ENCODE data around the gene MDFI.
"Not testable (repeated sequence)": the region's sequence is repeated elsewhere in the genome, so short reads cannot be mapped to it uniquely, and the experiment has no call there.

The MDFI gene

GRCh38 chr6:41615311-41615710 is 23.0 kb upstream of the MDFI start:
- DNase-seq (ENCODE audit: low read depth, low spot score): no peak
- Histone ChIP-seq H3K27me3 (ENCODE audit: insufficient read depth, insufficient read length) (no peaks in the 10 kb centered on the region), H3K9ac (ENCODE audit: insufficient read length, low read depth) (no peak overlapping the region), H3K9me3 (ENCODE audit: insufficient read depth, low read length) (0 out of 2 replicates have a peak, but pooled peaks cover 6% of the 10 kb centered on the region), H3K4me1 (ENCODE audit: insufficient read depth, insufficient read length) (peaks cover 7% of the 10 kb centered on the region), H3K36me3 (ENCODE audit: insufficient read depth, insufficient read length, low read length) (no peaks in the 10 kb centered on the region), H3K4me3 (ENCODE audit: insufficient read length, low read depth) (no peak overlapping the region)
- TF ChIP-seq YY1 (IDR thresholded peaks at IDR 0.05; ENCODE audit: insufficient read depth, insufficient read length): no peak
- no peak for TF ChIP-seq ZNF274 (IDR thresholded peaks at IDR 0.05; ENCODE audit: low read depth, low read length)
- no peak for TF ChIP-seq SUZ12 (IDR thresholded peaks at IDR 0.05; ENCODE audit: extremely low read depth, insufficient read depth, insufficient read length)

GRCh38 chr6:41618598-41618997 is 19.7 kb upstream of the MDFI start:
- Histone ChIP-seq H3K4me3 (ENCODE audit: insufficient read length, low read depth) (no peak overlapping the region), H3K9me3 (ENCODE audit: insufficient read depth, low read length) (peaks cover 19% of the 10 kb centered on the region), H3K4me1 (ENCODE audit: insufficient read depth, insufficient read length) (peaks cover 7% of the 10 kb centered on the region), H3K27me3 (ENCODE audit: insufficient read depth, insufficient read length) (no peaks in the 10 kb centered on the region), H3K36me3 (ENCODE audit: insufficient read depth, insufficient read length, low read length) (no peaks in the 10 kb centered on the region), H3K9ac (ENCODE audit: insufficient read length, low read depth) (no peak overlapping the region)
- DNase-seq (ENCODE audit: low read depth, low spot score): no peak
- TF ChIP-seq ZNF274 (IDR thresholded peaks at IDR 0.05; ENCODE audit: low read depth, low read length): no peak
- TF ChIP-seq YY1 (IDR thresholded peaks at IDR 0.05; ENCODE audit: insufficient read depth, insufficient read length): no peak
- no peak for TF ChIP-seq SUZ12 (IDR thresholded peaks at IDR 0.05; ENCODE audit: extremely low read depth, insufficient read depth, insufficient read length)

- H3K9ac ChIP-seq (ENCODE audit: insufficient read length, low read depth); H3K4me3 ChIP-seq (ENCODE audit: insufficient read length, low read depth); H3K4me1 ChIP-seq (ENCODE audit: insufficient read depth, insufficient read length); DNase-seq (ENCODE audit: low read depth, low spot score); H3K27me3 ChIP-seq (ENCODE audit: insufficient read depth, insufficient read length); H3K36me3 ChIP-seq (ENCODE audit: insufficient read depth, insufficient read length, low read length): not testable (repeated sequence)
- peaks cover 19% of the 10 kb centered on the region for H3K9me3 ChIP-seq (ENCODE audit: insufficient read depth, low read length)
These were observed 19.1 kb upstream of the MDFI start for GRCh38 chr6:41619193-41619592.

GRCh38 chr6:41621367-41621766 is 16.9 kb upstream of the MDFI start:
- H3K9me3 ChIP-seq (ENCODE audit: insufficient read depth, low read length): peaks cover 13% of the 10 kb centered on the region
- H3K4me3 ChIP-seq (ENCODE audit: insufficient read length, low read depth): no peak overlapping the region
- H3K27me3 ChIP-seq (ENCODE audit: insufficient read depth, insufficient read length): no peaks in the 10 kb centered on the region
- no peaks in the 10 kb centered on the region for H3K36me3 ChIP-seq (ENCODE audit: insufficient read depth, insufficient read length, low read length)
- peaks cover 11% of the 10 kb centered on the region for H3K4me1 ChIP-seq (ENCODE audit: insufficient read depth, insufficient read length)
- no peak for TF ChIP-seq YY1 (IDR thresholded peaks at IDR 0.05; ENCODE audit: insufficient read depth, insufficient read length)
- TF ChIP-seq SUZ12 (IDR thresholded peaks at IDR 0.05; ENCODE audit: extremely low read depth, insufficient read depth, insufficient read length): no peak
- no peak for TF ChIP-seq ZNF274 (IDR thresholded peaks at IDR 0.05; ENCODE audit: low read depth, low read length)
- DNase-seq (ENCODE audit: low read depth, low spot score): no peak
- no peak overlapping the region for H3K9ac ChIP-seq (ENCODE audit: insufficient read length, low read depth)

GRCh38 chr6:41621802-41622201 is 16.5 kb upstream of the MDFI start:
- no peak for DNase-seq (ENCODE audit: low read depth, low spot score)
- no peak for TF ChIP-seq ZNF274 (IDR thresholded peaks at IDR 0.05; ENCODE audit: low read depth, low read length)
- no peak for TF ChIP-seq SUZ12 (IDR thresholded peaks at IDR 0.05; ENCODE audit: extremely low read depth, insufficient read depth, insufficient read length)
- TF ChIP-seq YY1 (IDR thresholded peaks at IDR 0.05; ENCODE audit: insufficient read depth, insufficient read length): no peak
- Histone ChIP-seq H3K27me3 (ENCODE audit: insufficient read depth, insufficient read length) (no peaks in the 10 kb centered on the region), H3K4me1 (ENCODE audit: insufficient read depth, insufficient read length) (peaks cover 11% of the 10 kb centered on the region), H3K9ac (ENCODE audit: insufficient read length, low read depth) (no peak overlapping the region), H3K9me3 (ENCODE audit: insufficient read depth, low read length) (peaks cover 13% of the 10 kb centered on the region), H3K36me3 (ENCODE audit: insufficient read depth, insufficient read length, low read length) (no peaks in the 10 kb centered on the region), H3K4me3 (ENCODE audit: insufficient read length, low read depth) (no peak overlapping the region)

GRCh38 chr6:41622206-41622988 is 15.9 kb upstream of the MDFI start:
- peaks cover 11% of the 10 kb centered on the region for H3K4me1 ChIP-seq (ENCODE audit: insufficient read depth, insufficient read length)
- H3K9ac ChIP-seq (ENCODE audit: insufficient read length, low read depth): peak overlapping the region; percentile 36
- peaks cover 13% of the 10 kb centered on the region for H3K9me3 ChIP-seq (ENCODE audit: insufficient read depth, low read length)
- no peak for TF ChIP-seq SUZ12 (IDR thresholded peaks at IDR 0.05; ENCODE audit: extremely low read depth, insufficient read depth, insufficient read length)
- no peak for TF ChIP-seq YY1 (IDR thresholded peaks at IDR 0.05; ENCODE audit: insufficient read depth, insufficient read length)
- TF ChIP-seq ZNF274 (IDR thresholded peaks at IDR 0.05; ENCODE audit: low read depth, low read length): no peak
- no peaks in the 10 kb centered on the region for H3K27me3 ChIP-seq (ENCODE audit: insufficient read depth, insufficient read length)
- no peaks in the 10 kb centered on the region for H3K36me3 ChIP-seq (ENCODE audit: insufficient read depth, insufficient read length, low read length)
- H3K4me3 ChIP-seq (ENCODE audit: insufficient read length, low read depth): no peak overlapping the region
- peak; percentile 60 for DNase-seq (ENCODE audit: low read depth, low spot score)

GRCh38 chr6:41623330-41623729 is 14.9 kb upstream of the MDFI start:
- peaks cover 13% of the 10 kb centered on the region for H3K9me3 ChIP-seq (ENCODE audit: insufficient read depth, low read length)
- H3K36me3 ChIP-seq (ENCODE audit: insufficient read depth, insufficient read length, low read length): no peaks in the 10 kb centered on the region
- peaks cover 6% of the 10 kb centered on the region for H3K4me1 ChIP-seq (ENCODE audit: insufficient read depth, insufficient read length)
- H3K9ac ChIP-seq (ENCODE audit: insufficient read length, low read depth): no peak overlapping the region
- no peak for DNase-seq (ENCODE audit: low read depth, low spot score)
- no peak overlapping the region for H3K4me3 ChIP-seq (ENCODE audit: insufficient read length, low read depth)
- H3K27me3 ChIP-seq (ENCODE audit: insufficient read depth, insufficient read length): no peaks in the 10 kb centered on the region
- no peak for TF ChIP-seq YY1 (IDR thresholded peaks at IDR 0.05; ENCODE audit: insufficient read depth, insufficient read length)
- no peak for TF ChIP-seq SUZ12 (IDR thresholded peaks at IDR 0.05; ENCODE audit: extremely low read depth, insufficient read depth, insufficient read length)
- no peak for TF ChIP-seq ZNF274 (IDR thresholded peaks at IDR 0.05; ENCODE audit: low read depth, low read length)

Data from NT2/D1 (cell line).